ENCODE data around the gene LHX3. TPM values are rescaled to one million over a fixed set of nuclear protein-coding genes. Genes with fewer than 3 reads are reported as not detected.
A peak's percentile ranks its signal among the peaks of the same experiment; 100 is the strongest.

The LHX3 gene
- total RNA-seq, 2 experiments from 2014 or later: not detected

DNA sequence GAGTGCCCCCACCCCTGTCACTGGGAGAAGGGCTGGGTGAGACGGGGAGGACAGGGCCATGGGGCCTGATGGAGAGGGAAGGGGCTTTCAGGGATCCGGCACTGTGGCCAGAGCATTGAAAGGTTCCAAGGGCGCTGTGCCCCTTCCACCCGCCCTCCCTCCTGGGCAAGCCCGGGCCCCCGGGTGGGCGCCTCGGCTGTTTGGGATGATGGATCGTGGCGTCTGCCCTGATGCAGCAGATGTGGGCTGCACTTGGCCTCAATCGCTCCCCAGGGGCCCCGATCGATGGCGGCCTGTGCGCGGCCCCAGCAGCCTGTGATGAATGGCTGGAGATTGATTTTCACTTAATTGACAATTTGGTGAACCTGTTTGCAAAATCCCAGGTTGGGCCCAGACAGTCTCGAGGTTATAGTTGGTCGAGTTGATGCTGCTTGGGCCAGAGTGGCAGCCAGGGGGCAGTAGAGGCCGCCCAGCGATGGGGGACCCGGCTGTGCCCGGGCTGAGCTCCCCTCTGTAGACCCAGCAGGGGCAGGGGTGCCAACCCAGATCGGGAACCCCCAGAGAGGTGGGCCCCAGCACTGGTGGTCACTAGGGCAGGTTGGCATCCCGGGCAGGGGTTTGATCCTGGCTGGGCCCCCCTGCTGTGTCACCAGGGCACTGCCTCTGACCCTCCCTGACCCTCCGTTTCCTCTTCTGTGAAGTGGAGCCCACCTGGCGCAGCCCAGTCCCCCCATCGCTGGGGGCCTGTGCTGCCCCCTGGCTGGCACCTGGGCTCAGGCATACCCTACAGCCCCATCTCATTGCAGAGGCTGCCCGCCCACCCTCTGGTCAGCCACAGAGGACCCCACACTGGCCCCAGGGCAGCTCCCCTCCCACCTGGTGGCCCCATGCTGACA is 34.7 kb downstream of the LHX3 start:
- Mint-ChIP-seq H3K36me3 (ENCODE audit: low read depth) (no peaks in the 10 kb centered on the region), H3K27me3 (ENCODE audit: low read depth) (peaks cover 10% of the 10 kb centered on the region), H3K27ac (no peak overlapping the region), H3K4me1 (ENCODE audit: low read depth) (no peaks in the 10 kb centered on the region), H3K4me3 (no peak overlapping the region), H3K9me3 (no peaks in the 10 kb centered on the region)
- CTCF ChIA-PET: interaction anchor here (0.6 to 1.4 kb wide), 3 partner anchors 45 to 113 kb away, joined by 3 read pairs; no protein-coding TSS in a partner anchor
- peak; percentile 72 for DNase-seq
- intact Hi-C loops (cut with micrococcal nuclease): loop anchor here (1.0 to 5.0 kb wide), 4 partner anchors 57 to 193 kb away; partner anchors contain the start of gene DNLZ

DNA sequence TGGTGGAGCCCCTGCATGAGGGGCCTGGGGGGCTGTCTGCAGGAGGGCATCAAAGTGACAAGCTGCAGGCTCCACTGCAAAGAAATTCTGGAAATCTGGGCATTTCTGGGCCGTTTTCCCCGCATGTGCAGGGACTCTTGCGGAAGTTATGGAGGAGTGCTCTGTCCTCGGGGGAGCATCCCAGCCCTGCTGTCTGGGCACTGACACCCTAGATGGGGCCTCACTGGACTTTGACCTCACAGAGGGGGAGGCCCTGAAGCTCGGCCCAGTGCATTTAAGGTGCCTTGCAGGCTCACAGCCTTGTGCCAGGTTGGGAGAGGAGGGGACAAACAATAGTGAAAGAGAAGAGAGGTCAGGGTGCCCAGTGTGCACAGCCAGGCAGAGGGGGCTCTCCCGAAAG is 35.4 kb downstream of the LHX3 start:
- CTCF ChIA-PET: no interaction called here
- no peaks in the 10 kb centered on the region for H3K9me3 Mint-ChIP-seq
- H3K36me3 Mint-ChIP-seq (ENCODE audit: low read depth): no peaks in the 10 kb centered on the region
- H3K4me1 Mint-ChIP-seq (ENCODE audit: low read depth): no peaks in the 10 kb centered on the region
- H3K27ac Mint-ChIP-seq: no peak overlapping the region
- no peak for DNase-seq
- no peak overlapping the region for H3K4me3 Mint-ChIP-seq
- H3K27me3 Mint-ChIP-seq (ENCODE audit: low read depth): peaks cover 10% of the 10 kb centered on the region
- intact Hi-C loops (cut with micrococcal nuclease): no loop called here

DNA sequence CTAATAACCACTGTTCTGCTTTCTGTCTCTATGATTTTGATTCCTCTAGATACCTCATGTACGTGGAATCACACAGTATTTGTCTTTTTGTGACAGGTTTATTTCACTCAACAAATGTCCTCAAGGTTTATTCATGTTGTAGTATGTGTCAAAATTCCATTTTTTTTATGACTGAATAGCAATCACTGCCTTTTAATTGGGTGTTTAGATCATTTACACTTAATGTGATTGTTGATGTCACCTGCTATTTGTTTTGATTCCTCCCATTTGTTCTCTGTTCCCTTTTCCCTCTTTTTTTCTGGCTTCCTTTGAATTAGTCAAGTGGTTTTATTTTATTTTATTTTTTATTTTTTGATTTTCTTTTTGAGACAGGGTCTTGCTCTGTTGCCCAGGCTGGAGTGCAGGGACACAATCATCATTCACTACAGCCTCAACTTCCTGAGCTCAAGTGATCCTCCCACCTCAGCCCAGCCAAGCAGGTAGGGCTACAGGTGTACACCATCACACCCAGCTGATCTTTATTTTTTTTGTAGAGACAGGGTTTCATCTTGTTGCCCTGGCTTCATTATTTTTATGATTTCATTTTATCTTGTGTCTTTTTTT is 41.6 kb downstream of the LHX3 start:
- DNase-seq: no peak
- peaks cover 2% of the 10 kb centered on the region for H3K27me3 Mint-ChIP-seq (ENCODE audit: low read depth)
- no peak overlapping the region for H3K4me3 Mint-ChIP-seq
- H3K9me3 Mint-ChIP-seq: peaks cover 4% of the 10 kb centered on the region
- H3K27ac Mint-ChIP-seq: no peak overlapping the region
- peaks cover 2% of the 10 kb centered on the region for H3K36me3 Mint-ChIP-seq (ENCODE audit: low read depth)
- intact Hi-C loops (cut with micrococcal nuclease): no loop called here
- H3K4me1 Mint-ChIP-seq (ENCODE audit: low read depth): no peaks in the 10 kb centered on the region
- CTCF ChIA-PET: interaction anchor here (0.7 to 1.1 kb wide), 2 partner anchors 72 to 200 kb away, joined by 3 to 5 read pairs; no protein-coding TSS in a partner anchor

DNA sequence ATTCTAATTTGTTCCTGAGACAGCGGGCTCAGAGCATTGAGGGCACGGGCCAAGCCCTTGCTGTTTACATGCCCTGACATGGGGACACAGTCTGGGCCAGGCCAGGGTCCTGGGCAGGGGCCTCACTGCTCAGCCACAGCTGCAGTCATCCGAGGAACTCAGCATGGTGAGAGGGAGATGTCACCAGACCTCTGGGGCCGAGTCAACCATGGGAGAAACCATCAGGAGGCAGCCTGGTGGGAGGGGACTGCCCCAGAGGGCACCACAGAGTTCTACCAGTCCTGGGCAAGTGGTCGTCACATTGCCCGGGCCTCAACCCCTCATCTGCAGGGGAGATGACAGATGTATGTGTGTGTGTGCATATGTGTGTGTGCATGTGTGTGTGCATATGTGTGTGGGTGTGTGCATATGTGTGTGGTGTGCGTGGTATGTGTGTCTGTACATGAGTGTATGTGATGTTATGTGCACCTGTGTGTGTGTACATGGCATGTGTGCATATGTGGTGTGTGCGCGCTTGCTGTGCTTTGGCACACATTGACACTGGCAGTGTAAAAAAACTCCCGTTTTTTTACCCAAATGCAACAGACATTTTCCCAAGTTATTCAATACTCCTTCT is 43.8 kb downstream of the LHX3 start:
- Mint-ChIP-seq H3K9me3 (peaks cover 4% of the 10 kb centered on the region), H3K27ac (no peak overlapping the region), H3K4me1 (ENCODE audit: low read depth) (no peaks in the 10 kb centered on the region), H3K4me3 (no peak overlapping the region), H3K27me3 (ENCODE audit: low read depth) (peaks cover 4% of the 10 kb centered on the region), H3K36me3 (ENCODE audit: low read depth) (peaks cover 2% of the 10 kb centered on the region)
- intact Hi-C loops (cut with micrococcal nuclease): no loop called here
- CTCF ChIA-PET: interaction anchor here (0.6 kb wide), 1 partner anchor 28 kb away, joined by 3 read pairs; no protein-coding TSS in a partner anchor
- no peak for DNase-seq

DNA sequence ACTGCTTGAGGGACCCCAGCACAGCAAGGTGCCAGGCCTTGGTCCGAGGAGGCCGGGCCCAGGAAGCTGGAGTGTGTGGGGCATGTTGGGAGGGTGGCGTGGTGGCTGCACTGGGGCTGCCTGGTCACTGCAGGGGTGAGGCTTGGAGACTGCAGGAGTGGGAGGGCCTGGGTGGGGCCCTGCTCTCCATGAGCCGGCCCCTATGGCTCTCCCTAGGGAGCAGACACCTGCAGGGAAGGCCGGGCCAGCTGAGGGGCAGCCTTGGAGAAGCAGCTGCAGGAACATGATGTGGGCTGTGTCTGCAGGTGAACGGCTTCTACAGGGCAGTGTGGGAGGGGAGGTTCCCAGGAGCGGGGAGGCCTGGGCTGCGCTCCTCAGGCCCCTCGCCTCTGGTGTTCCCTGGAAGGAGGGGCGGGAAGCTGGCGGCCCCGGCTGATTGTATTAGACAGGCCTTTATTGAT is 44.5 kb downstream of the LHX3 start:
- Mint-ChIP-seq H3K36me3 (ENCODE audit: low read depth) (peaks cover 2% of the 10 kb centered on the region), H3K9me3 (peaks cover 4% of the 10 kb centered on the region)
- CTCF ChIA-PET: no interaction called here

DNA sequence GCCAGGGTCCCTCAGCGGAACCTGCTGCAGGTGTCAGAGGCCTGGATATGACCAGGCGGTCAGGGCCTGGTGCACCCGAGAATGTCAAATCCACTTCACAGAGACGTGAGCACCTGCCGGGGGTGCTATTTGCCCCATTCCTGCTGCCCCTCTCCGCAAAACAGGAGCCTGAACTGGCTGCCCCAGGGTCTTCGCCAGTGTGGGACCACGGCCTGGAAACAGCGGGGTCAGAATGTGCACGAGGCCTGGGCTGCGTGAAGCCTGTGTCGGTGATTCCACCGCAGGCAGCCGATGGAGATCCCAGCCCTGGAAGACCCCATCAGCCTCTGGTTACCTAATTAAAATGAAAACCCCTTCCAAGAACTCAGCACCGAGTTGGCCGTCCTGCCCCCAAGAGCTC is 45.1 kb downstream of the LHX3 start:
- intact Hi-C loops (cut with micrococcal nuclease): no loop called here
- Mint-ChIP-seq H3K4me3 (no peak overlapping the region), H3K27ac (no peak overlapping the region), H3K36me3 (ENCODE audit: low read depth) (peaks cover 2% of the 10 kb centered on the region), H3K4me1 (ENCODE audit: low read depth) (no peaks in the 10 kb centered on the region), H3K9me3 (peaks cover 4% of the 10 kb centered on the region), H3K27me3 (ENCODE audit: low read depth) (peaks cover 10% of the 10 kb centered on the region)
- CTCF ChIA-PET: interaction anchor here (0.6 kb wide), 1 partner anchor 8 kb away, joined by 3 read pairs; no protein-coding TSS in a partner anchor
- no peak for DNase-seq

More for the DNA sequence above, 44.5 kb downstream of the LHX3 start:
- Mint-ChIP-seq H3K27me3 (ENCODE audit: low read depth) (peaks cover 6% of the 10 kb centered on the region), H3K4me3 (no peak overlapping the region), H3K27ac (no peak overlapping the region), H3K4me1 (ENCODE audit: low read depth) (no peaks in the 10 kb centered on the region)
- no peak for DNase-seq
- intact Hi-C loops (cut with micrococcal nuclease): no loop called here

DNA sequence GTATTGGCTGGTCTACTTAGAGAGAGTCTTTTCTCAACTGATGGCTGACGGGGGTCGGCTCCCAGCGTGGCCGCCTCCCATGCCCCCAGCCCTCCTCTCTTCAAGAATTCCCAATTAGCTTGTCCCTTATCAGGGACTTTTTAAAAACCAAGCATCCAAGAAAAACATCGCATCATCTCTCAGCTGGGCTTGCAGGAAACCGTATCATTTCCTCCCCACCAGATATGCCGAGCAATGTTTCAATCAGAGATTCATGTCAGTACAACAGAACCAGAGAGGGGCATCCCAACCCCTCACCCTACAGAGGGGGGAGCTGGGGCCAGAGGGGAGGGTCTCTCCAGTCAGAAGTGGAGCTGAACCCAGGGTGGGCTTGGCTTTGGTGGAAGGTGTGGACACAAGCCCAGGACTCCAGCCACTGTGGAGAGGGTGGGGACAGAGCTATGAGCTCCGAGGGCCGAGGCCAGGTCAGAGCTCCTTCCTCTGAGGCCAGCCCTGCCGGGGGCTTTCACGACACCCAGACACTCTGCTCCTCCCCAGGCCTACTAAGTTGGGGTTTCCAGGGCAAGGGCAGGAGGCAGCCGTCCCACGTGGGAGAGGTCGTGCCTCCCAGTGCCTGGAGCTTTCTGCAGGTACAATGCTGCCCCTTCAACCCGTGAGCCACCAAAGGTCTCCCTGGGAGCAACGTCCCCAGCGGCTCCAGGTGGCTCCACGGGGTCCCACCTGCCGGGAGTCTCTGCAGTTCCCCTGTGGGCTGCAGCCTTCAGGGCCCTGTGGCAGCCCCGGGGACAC is 47.3 kb downstream of the LHX3 start:
- H3K36me3 Mint-ChIP-seq (ENCODE audit: low read depth): no peaks in the 10 kb centered on the region
- intact Hi-C loops (cut with micrococcal nuclease): no loop called here
- DNase-seq: no peak
- no peaks in the 10 kb centered on the region for H3K4me1 Mint-ChIP-seq (ENCODE audit: low read depth)
- peaks cover 8% of the 10 kb centered on the region for H3K27me3 Mint-ChIP-seq (ENCODE audit: low read depth)
- H3K9me3 Mint-ChIP-seq: no peaks in the 10 kb centered on the region
- no peak overlapping the region for H3K4me3 Mint-ChIP-seq
- CTCF ChIA-PET: interaction anchor here (1.6 kb wide), 1 partner anchor 17 kb away, joined by 4 read pairs; no protein-coding TSS in a partner anchor
- no peak overlapping the region for H3K27ac Mint-ChIP-seq

DNA sequence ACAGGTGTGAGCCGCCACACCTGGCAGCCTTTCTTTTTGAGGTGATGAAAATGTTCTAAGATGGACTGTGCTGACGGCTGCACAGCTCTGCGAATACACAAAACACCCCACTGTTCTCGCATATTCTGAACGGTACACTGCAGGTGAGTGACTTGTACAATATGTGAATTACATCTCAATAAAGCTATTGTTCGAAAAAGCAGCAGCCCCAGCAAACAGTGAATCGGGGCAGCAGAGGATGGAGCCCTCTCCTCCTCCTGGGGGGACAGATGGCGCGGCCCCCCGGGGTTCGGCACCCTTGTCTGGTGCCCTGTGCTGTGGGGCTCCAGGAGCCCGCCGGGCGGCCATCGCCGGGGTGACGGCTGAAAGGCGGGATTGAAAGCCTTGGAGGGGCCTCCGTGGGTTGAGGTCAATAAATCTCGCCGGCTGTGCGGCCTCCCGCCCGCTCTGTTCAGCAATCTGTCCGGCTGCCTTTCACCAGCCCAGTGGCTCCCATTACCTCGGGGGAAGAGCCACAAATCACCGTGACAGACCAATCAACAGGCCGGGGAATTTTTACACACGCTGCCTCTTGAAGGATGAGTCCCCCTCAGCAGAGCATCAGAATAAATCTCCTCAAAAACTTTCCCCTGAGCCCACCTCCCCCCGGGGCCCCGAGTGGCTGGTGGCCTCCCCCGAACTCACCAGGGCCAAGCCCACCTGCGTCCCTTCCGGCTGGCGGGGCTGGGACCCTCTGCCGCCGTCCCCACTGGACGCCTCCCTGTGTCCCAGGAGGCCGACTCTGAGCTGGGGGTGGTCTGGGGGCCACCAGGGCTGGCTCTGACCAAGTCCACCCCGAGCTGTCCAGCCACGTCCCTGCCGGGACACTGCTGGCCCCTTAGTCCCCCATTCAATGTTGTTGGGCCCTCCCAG is 48.5 kb downstream of the LHX3 start:
- intact Hi-C loops (cut with micrococcal nuclease): no loop called here
- no peak for DNase-seq
- Mint-ChIP-seq H3K9me3 (no peaks in the 10 kb centered on the region), H3K4me3 (no peak overlapping the region), H3K27ac (no peak overlapping the region), H3K27me3 (ENCODE audit: low read depth) (peaks cover 8% of the 10 kb centered on the region), H3K4me1 (ENCODE audit: low read depth) (no peaks in the 10 kb centered on the region), H3K36me3 (ENCODE audit: low read depth) (no peaks in the 10 kb centered on the region)
- CTCF ChIA-PET: interaction anchor here (1.6 kb wide), 1 partner anchor 16 kb away, joined by 4 read pairs; no protein-coding TSS in a partner anchor

DNA sequence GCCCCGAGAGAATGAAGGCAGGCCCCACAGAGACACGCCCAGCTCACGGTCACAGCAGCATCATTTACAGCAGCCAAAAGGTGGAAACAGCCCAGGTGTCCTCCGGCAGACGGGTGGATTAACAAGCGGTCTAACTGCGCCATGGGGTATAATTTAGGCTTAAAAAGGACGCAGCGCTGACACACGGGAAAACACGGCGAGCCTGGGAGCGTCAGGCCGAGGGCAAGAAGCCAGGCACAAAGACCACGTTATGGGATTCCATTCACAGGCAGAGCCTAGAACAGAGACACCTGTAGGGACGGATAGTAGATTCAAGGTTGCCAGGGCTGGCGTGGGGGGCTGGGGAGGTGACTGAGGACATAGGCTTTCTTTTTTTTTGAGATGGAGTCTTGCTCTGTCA is 49.4 kb downstream of the LHX3 start:
- Mint-ChIP-seq H3K4me1 (ENCODE audit: low read depth) (no peaks in the 10 kb centered on the region), H3K4me3 (no peak overlapping the region), H3K27ac (no peak overlapping the region), H3K9me3 (no peaks in the 10 kb centered on the region), H3K36me3 (ENCODE audit: low read depth) (no peaks in the 10 kb centered on the region), H3K27me3 (ENCODE audit: low read depth) (peaks cover 8% of the 10 kb centered on the region)
- CTCF ChIA-PET: no interaction called here
- no peak for DNase-seq
- intact Hi-C loops (cut with micrococcal nuclease): no loop called here

DNA sequence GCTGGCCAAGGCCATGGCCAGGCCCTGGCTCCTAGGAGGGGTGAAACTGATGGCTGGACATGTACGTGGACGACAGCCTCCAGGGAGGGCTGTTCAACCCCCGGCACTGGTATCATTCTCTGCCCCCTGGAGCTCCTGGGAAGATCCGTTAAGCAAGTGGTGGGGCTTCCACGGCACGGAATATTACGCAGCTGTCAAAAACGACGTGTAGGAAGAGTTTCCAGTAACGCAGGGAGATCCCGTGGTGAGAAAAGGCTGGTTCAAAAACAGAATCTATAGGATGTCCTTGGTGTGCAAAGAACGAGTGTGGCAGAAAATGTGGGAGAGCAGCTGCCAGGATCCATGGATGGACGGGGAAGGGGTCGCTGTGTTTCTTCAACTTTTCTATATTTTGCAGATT is 50.0 kb downstream of the LHX3 start:
- intact Hi-C loops (cut with micrococcal nuclease): no loop called here
- CTCF ChIA-PET: no interaction called here
- H3K4me3 Mint-ChIP-seq: no peak overlapping the region
- H3K9me3 Mint-ChIP-seq: no peaks in the 10 kb centered on the region
- DNase-seq: no peak
- H3K36me3 Mint-ChIP-seq (ENCODE audit: low read depth): no peaks in the 10 kb centered on the region
- no peaks in the 10 kb centered on the region for H3K4me1 Mint-ChIP-seq (ENCODE audit: low read depth)
- no peak overlapping the region for H3K27ac Mint-ChIP-seq
- H3K27me3 Mint-ChIP-seq (ENCODE audit: low read depth): peaks cover 8% of the 10 kb centered on the region

DNA sequence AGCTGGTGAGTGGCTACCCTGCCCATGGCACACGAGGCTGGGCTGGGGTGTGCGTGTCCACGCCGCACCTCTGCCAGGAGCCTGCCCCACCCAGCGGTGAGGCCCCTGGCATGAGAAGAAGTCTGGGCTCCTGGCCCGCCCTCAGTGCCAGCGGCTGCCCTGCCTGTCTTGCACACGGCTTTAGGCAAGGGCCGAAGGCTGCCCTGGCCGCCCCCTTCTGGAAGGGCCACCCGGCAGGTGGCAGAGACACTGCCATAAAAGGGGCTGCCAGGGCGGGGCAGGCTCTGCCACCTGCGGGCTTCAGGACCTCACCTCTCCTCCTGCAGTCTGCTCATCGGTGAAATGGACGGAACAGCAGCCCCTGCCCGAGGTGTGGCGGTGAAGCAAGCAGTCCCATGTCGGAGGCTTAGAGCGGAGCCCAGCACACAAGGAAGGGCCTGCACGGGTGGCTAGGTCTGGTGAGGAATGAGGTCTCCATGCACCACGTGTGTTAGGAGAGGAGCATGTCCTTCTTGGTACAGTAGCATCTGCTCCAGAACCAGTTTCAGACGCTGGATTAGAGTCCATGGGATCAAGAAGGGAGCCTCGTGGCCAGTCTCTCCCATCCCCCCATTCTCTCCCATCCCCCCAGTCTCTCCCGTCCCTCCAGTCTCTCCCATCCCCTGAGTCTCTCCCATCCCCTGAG is 51.4 kb downstream of the LHX3 start:
- Mint-ChIP-seq H3K36me3 (ENCODE audit: low read depth) (no peaks in the 10 kb centered on the region), H3K27ac (no peak overlapping the region), H3K27me3 (ENCODE audit: low read depth) (peaks cover 8% of the 10 kb centered on the region), H3K9me3 (no peaks in the 10 kb centered on the region), H3K4me3 (no peak overlapping the region), H3K4me1 (ENCODE audit: low read depth) (no peaks in the 10 kb centered on the region)
- CTCF ChIA-PET: no interaction called here
- intact Hi-C loops (cut with micrococcal nuclease): no loop called here
- no peak for DNase-seq

Data from activated naive CD4-positive, alpha-beta T cell treated with anti-CD3 and anti-CD28 coated beads for 36 hours (primary cell).